Activated CD8-positive, alpha-beta memory T cell treated with anti-CD3 and anti-CD28 coated beads, Interleukin-2, amount 50 U/mL, for 4 hours (primary cell): Measurements from ENCODE around the gene TTC5.
"Not testable (repeated sequence)": the region's sequence is repeated elsewhere in the genome, so short reads cannot be mapped to it uniquely, and the experiment has no call there.

Experiments used
- DNase-seq: peaks from one replicate; pipeline ENCODE4 v3.0.0-alpha.2; 2020

Gene TTC5

DNA sequence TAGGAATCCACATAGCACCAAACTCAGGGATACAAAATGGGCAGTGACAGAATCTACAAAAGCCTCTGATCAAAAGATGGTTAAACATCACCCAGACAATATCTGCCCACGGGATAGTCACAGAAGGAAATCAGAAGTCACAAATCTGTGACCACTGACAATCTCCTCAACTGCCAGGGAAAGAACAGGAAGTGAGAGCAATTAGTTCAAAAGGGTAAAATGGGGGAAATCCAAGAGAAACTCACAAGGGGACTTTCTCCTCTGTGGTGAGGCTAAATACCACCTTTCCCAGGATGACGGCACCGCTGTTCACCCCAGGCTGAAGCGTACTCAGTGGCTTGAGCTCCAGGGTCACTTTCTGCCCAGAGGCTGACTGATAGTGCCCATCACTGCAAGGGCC is 10.7 kb downstream of the TTC5 start:
- no peak for DNase-seq

DNA sequence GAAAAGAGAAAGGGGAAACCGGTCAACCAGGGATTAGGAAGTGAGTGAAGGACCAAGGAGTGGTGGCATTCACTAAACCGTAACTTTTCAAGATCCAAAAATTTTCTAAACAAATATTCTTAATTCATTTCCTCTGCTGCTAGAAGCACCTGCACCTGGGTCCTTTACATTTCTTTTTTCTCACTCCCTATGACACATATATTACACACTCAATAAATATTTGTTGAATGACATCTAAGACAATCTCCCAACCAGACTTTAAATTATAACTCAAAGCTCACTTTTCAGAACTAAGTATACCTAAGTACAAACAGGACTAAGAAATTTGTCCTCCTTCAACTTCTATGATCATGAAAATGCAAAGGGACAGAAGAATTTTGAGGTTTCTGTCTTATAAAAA is 11.1 kb downstream of the TTC5 start:
- no peak for DNase-seq

DNA sequence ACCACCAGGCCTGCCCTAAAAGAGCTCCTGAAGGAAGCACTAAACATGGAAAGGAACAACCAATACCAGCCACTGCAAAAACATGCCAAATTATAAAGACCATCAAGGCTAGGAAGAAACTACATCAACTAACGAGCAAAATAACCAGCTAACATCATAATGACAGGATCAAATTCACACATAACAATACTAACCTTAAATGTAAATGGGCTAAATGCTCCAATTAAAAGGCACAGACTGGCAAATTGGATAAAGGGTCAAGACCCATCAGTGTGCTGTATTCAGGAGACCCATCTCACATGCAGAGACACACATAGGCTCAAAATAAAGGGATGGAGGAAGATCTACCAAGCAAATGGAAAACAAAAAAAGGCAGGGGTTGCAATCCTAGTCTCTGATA is 23.8 kb downstream of the TTC5 start:
- not testable (repeated sequence) for DNase-seq

DNA sequence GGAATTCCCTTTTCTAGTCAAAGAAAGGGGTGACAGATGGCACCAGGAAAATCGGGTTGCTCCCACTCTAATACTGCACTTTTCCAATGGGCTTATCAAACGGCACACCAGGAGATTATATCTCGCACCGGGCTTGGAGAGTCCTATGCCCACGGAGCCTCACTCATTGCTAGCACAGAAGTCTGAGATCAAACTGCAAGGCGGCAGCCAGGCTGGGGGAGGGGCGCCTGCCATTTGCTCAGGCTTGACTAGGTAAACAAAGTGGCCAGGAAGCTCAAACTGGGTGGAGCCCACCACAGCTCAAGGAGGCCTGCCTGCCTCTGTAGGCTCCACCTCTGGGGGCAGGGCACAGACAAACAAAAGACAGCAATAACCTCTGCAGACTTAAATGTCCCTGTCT is 25.5 kb downstream of the TTC5 start:
- DNase-seq: not testable (repeated sequence)

DNA sequence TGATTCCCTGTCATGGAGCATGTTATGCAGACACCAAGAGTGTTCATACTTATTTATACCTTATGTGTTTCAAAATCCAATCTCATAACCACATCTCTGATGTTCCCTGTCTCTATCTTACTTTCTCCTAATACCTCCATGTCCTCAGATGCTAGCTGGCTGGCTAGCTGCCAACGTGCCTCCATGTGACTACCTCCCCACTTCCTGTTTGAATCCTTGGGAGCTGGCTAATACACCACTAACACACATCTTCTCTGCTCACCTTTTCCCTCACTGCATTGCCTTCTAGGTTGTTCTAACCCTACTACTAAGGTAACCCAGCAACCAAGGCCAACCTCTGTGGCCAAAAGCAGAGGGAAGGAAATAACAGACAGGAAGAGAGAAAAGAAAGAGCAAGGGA is 27.3 kb downstream of the TTC5 start:
- DNase-seq: no peak

- DNase-seq: no peak
These were observed 28.3 kb downstream of the TTC5 start for GRCh38 chr14:20277409-20277808.

DNA sequence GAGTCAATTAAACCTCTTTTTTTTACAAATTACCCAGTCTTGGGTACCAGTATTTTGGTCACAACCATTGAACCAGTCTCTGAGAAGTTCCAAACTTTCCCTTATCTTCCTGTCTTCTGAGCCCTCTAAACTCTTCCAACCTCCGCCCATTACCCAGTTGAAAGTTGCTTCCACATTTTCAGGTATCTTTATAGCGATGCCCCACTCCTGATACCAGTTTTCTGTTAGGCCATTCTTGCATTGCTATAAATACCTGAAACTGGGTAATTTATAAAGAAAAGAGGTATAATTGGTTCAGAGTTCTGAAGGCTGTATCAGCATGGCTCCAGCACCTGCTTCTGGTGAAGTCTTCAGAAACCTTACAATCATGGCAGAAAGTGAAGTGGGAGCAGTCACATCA is 31.7 kb downstream of the TTC5 start:
- DNase-seq: no peak

- DNase-seq: not testable (repeated sequence)
These were observed 41.4 kb downstream of the TTC5 start for GRCh38 chr14:20264361-20264760.

DNA sequence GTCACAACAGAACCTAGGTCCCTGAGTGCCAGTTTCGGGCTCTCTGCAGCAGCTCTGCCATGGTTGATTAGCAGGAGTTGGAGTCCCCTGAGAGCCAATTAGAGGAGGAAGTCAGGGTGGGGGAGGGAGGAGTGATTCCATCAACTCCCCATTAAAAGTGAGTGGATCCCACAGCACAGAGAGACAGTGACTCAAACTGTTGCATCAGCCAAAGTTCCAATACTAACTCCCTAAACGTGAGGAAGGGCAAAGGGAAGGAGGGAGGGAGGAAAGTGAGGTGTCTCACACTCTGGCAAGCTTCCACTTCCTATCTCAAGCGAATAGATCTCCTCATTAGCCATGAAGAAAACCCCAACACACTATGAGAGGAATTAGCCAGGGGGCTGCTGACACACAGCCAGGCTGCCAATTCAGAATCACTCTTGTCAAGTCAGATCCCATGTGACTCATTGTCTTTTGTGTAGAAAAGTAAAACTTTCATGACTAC is 43.1 kb downstream of the TTC5 start:
- no peak for DNase-seq

DNA sequence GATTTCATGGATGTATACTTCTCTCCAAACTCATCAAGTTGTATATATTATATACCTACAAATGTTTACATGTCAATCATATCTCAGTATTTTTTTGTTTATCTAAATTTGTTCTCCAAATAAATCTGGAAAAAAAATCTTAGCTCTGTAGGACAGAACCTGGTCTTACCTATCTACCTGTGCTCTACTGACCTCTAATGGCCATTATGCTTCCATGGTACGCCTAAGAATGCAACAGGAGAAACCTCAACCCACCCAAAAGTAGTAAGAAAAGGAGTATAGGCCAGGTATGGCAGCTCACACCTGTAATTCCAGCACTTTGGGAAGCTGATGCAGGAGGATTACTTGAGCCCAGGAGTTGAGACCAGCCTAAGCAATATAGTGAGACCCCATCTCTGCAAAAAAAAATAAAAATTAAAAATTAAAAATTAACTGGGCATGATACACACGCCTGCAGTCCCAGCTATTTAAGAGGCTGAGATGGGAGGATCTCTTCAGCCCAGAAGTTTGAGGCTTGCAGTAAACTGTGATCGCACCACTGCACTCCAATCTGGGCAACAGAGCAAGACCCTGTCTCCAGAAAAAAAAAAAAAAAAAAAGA is 58.0 kb downstream of the TTC5 start:
- DNase-seq: no peak
